Karpas-422 (cell line): ENCODE data around the gene OMG. TPM values are rescaled to one million over a fixed set of nuclear protein-coding genes. Genes with fewer than 3 reads are reported as not detected.
"Not testable (repeated sequence)": the region's sequence is repeated elsewhere in the genome, so short reads cannot be mapped to it uniquely, and the experiment has no call there.

Source experiments
- DNase-seq: peaks from one replicate; pipeline ENCODE4 v3.0.0-alpha.2; 2015
- H2AFZ ChIP-seq: fragments of 200-600 bp; sonication (generic); 2 replicates; pipeline ENCODE4 v1.6.1; 2014; ENCODE audit warnings: antibody characterized with exemption, low read length, mixed read lengths
- H3K27ac ChIP-seq: fragments of 200-600 bp; sonication (generic); 2 replicates; pipeline ENCODE4 v1.5.1; 2014; ENCODE audit warnings: mild to moderate bottlenecking, low read length, moderate library complexity
- H3K27me3 ChIP-seq: fragments of 200-600 bp; sonication (generic); 2 replicates; pipeline ENCODE4 v1.6.1; 2014; ENCODE audit warnings: low read length, mixed read lengths
- H3K36me3 ChIP-seq: fragments of 200-600 bp; sonication (generic); 2 replicates; pipeline ENCODE4 v1.6.1; 2014; ENCODE audit warnings: low read length, mixed read lengths; ENCODE audit not compliant: insufficient read depth
- H3K4me1 ChIP-seq: fragments of 200-600 bp; sonication (generic); 2 replicates; pipeline ENCODE4 v1.6.1; 2014; ENCODE audit warnings: mild to moderate bottlenecking, low read length, mixed read lengths
- H3K4me2 ChIP-seq: fragments of 200-600 bp; sonication (generic); 2 replicates; pipeline ENCODE4 v1.6.1; 2014; ENCODE audit warnings: low read length, low read depth, mild to moderate bottlenecking; ENCODE audit not compliant: poor library complexity, severe bottlenecking
- H3K4me3 ChIP-seq: fragments of 200-600 bp; sonication (generic); 2 replicates; pipeline ENCODE4 v1.5.1; 2014; ENCODE audit warnings: mild to moderate bottlenecking, antibody characterized with exemption, low read length, mixed read lengths
- H3K79me2 ChIP-seq: fragments of 200-600 bp; sonication (generic); 2 replicates; pipeline ENCODE4 v1.6.1; 2014; ENCODE audit warnings: mild to moderate bottlenecking, low read length, mixed read lengths
- H3K9ac ChIP-seq: fragments of 200-600 bp; sonication (generic); 2 replicates; pipeline ENCODE4 v1.6.0; 2014; ENCODE audit warnings: low read length
- H3K9me2 ChIP-seq: fragments of 200-600 bp; sonication (generic), shearing (Covaris generic); replicated peaks from 2 replicates; pipeline ENCODE4 v1.6.0; 2014; ENCODE audit warnings: mild to moderate bottlenecking, low read length, moderate library complexity; ENCODE audit not compliant: insufficient read depth
- H3K9me3 ChIP-seq: fragments of 300-700, 200-600 bp; sonication (generic); 2 replicates; pipeline ENCODE4 v1.6.1; 2014; ENCODE audit warnings: low read length, mixed read lengths
- H4K20me1 ChIP-seq: fragments of 200-600 bp; sonication (generic); 2 replicates; pipeline ENCODE4 v1.6.1; 2014; ENCODE audit warnings: mild to moderate bottlenecking, antibody characterized with exemption, low read length, low read depth; ENCODE audit not compliant: insufficient read depth
- total RNA-seq: library from RNA; depleted of rRNA; stranded (reverse); fragments of >200 nt; shearing (Covaris generic); gene quantifications from 2 replicates; pipeline ENCODE4 v1.2.3, GENCODE V29; 2014; ENCODE audit warnings: low replicate concordance

Gene OMG
- total RNA-seq, 1 experiment from 2014 or later, result 0.11 TPM

DNA sequence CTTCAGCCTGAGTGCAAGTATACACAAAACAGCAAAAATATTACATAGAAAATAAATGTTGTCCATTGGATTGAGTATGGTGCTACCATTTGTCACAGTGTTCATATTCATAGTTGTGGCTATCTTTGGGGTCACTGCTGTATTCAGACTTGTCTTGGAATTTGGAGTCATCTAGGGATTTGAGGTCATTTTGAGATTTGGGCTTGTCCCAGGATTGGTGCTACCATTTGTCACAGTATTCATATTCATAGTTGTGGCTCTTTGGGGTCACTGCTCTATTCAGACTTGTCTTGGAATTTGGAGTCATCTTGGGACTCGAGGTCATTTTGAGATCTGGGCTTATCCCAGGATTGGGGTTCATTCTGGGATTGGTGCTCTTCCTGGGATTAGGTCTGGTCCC, 24.8 kb downstream of the OMG start:
- H3K27me3 ChIP-seq, result no peaks in the 10 kb centered on the region
- no peaks in the 10 kb centered on the region for H3K4me1 ChIP-seq
- H3K9me2 ChIP-seq, result peaks cover 8% of the 10 kb centered on the region
- peaks cover 16% of the 10 kb centered on the region; the same call in 1 of the 2 replicates for H3K79me2 ChIP-seq
- H3K27ac ChIP-seq, result no peak overlapping the region
- H3K36me3 ChIP-seq, result peaks cover 42% of the 10 kb centered on the region
- no peak overlapping the region for H3K4me3 ChIP-seq
- H3K4me2 ChIP-seq, result no peak overlapping the region
- H3K9ac ChIP-seq, result no peak overlapping the region
- H3K9me3 ChIP-seq, result no peaks in the 10 kb centered on the region
- H2AFZ ChIP-seq, result no peak overlapping the region
- no peaks in the 10 kb centered on the region for H4K20me1 ChIP-seq
- no peak for DNase-seq

DNA sequence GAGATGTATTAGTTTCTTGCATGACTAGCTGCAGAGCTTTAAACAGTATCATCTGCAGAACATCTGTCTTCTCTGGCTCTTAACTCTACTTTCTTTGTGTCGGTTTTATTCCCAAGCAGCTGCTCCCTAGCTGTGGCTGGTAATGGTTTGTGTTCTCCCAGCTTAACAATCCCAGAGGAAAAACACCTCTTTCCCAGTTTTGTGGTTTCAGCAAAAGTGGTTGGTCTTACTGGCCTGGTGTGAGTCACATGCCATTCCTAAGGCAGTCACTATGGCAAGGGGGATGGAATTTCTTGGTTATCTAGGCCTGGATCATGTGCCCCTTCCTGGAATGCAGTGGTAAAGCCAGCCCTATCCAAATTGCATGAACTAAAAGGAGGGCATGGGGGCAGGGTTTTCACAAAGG, 27.5 kb downstream of the OMG start:
- H3K4me1 ChIP-seq, result no peaks in the 10 kb centered on the region
- H3K36me3 ChIP-seq, result peaks cover 46% of the 10 kb centered on the region
- H4K20me1 ChIP-seq, result no peaks in the 10 kb centered on the region
- no peak overlapping the region for H2AFZ ChIP-seq
- no peaks in the 10 kb centered on the region for H3K27me3 ChIP-seq
- H3K27ac ChIP-seq, result no peak overlapping the region
- no peak overlapping the region for H3K4me3 ChIP-seq
- no peak overlapping the region for H3K4me2 ChIP-seq
- no peak overlapping the region for H3K9ac ChIP-seq
- DNase-seq, result no peak
- H3K9me2 ChIP-seq, result peaks cover 8% of the 10 kb centered on the region
- peaks cover 4% of the 10 kb centered on the region; the same call in 1 of the 2 replicates for H3K79me2 ChIP-seq
- no peaks in the 10 kb centered on the region for H3K9me3 ChIP-seq

DNA sequence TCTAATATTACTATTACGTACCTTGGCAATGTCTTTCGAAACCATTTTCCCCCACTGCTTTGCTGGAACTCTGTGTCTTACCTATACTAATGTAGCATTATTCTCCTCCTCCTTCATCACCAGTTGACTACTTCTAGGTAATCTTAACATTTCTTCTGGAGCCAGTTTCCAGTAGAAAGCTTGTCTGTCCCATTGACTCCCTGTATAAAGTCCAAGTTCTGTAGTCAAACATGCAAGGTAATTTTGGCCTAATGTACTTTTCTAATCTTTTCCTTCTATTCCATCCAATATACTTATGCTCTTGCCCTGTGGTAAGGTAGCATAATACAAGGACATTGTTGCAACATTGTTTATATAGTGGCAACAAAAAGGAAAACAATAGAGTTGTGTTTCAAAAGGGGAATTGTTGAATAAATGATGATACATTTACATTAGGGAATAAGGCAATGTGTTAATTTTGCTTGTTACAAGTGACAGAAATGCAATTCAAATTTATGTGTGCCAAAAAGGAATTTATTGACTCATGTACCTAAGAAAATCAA, 27.9 kb downstream of the OMG start:
- no peaks in the 10 kb centered on the region for H3K9me3 ChIP-seq
- no peaks in the 10 kb centered on the region for H3K27me3 ChIP-seq
- H2AFZ ChIP-seq, result no peak overlapping the region
- H3K9ac ChIP-seq, result no peak overlapping the region
- no peak overlapping the region for H3K27ac ChIP-seq
- no peak overlapping the region for H3K4me3 ChIP-seq
- no peak overlapping the region for H3K4me2 ChIP-seq
- DNase-seq, result no peak
- no peaks in the 10 kb centered on the region for H4K20me1 ChIP-seq
- no peaks in the 10 kb centered on the region for H3K4me1 ChIP-seq
- H3K9me2 ChIP-seq, result peaks cover 8% of the 10 kb centered on the region
- H3K36me3 ChIP-seq, result peaks cover 46% of the 10 kb centered on the region
- peaks cover 4% of the 10 kb centered on the region; the same call in 1 of the 2 replicates for H3K79me2 ChIP-seq

GRCh38 chr17:31266042-31266441, 31.0 kb downstream of the OMG start:
- H2AFZ ChIP-seq, result no peak overlapping the region
- no peak overlapping the region for H3K4me3 ChIP-seq
- H3K9me2 ChIP-seq, result no peaks in the 10 kb centered on the region
- H3K9ac ChIP-seq, result no peak overlapping the region
- H3K27ac ChIP-seq, result no peak overlapping the region
- H3K4me2 ChIP-seq, result no peak overlapping the region
- H3K9me3 ChIP-seq, result no peaks in the 10 kb centered on the region
- peaks cover 47% of the 10 kb centered on the region for H3K36me3 ChIP-seq
- no peaks in the 10 kb centered on the region for H4K20me1 ChIP-seq
- peak; percentile 55 for DNase-seq
- H3K4me1 ChIP-seq, result no peaks in the 10 kb centered on the region
- H3K79me2 ChIP-seq, result peaks cover 4% of the 10 kb centered on the region; the same call in 1 of the 2 replicates
- H3K27me3 ChIP-seq, result no peaks in the 10 kb centered on the region

- peaks cover 45% of the 10 kb centered on the region for H3K36me3 ChIP-seq
- not testable (repeated sequence) for H3K9me3 ChIP-seq, H3K9me2 ChIP-seq, H3K79me2 ChIP-seq, H3K4me3 ChIP-seq, H3K4me1 ChIP-seq, H3K27ac ChIP-seq, H4K20me1 ChIP-seq, DNase-seq, H3K27me3 ChIP-seq, H3K4me2 ChIP-seq, H3K9ac ChIP-seq, H2AFZ ChIP-seq
Observed at GRCh38 chr17:31262923-31263322, 34.1 kb downstream of the OMG start.

DNA sequence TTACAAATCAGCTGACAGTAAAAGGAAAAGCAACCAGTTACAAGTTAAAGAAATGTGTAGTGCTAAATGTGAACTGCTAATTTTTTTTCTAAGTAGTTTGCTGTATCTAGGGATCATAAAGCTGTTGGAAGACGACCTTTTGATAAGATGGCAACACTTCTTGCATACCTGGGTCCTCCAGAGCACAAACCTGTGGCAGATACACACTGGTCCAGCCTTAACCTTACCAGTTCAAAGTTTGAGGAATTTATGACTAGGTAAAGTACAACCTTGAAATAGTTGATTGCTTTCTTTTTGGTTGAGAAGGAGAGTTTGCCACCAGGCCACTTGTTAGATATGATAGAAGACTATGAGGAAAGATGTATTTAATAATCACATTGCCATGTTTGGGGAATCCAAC, 35.4 kb downstream of the OMG start:
- H3K9me2 ChIP-seq, result no peaks in the 10 kb centered on the region
- no peaks in the 10 kb centered on the region for H4K20me1 ChIP-seq
- peak overlapping the region; percentile 29; the same call in 1 of the 2 replicates for H3K27ac ChIP-seq
- no peaks in the 10 kb centered on the region for H3K27me3 ChIP-seq
- no peak overlapping the region for H2AFZ ChIP-seq
- peaks cover 42% of the 10 kb centered on the region for H3K36me3 ChIP-seq
- no peak overlapping the region for H3K4me2 ChIP-seq
- no peak for DNase-seq
- H3K4me3 ChIP-seq, result no peak overlapping the region
- no peaks in the 10 kb centered on the region for H3K9me3 ChIP-seq
- peaks cover 4% of the 10 kb centered on the region; the same call in 1 of the 2 replicates for H3K79me2 ChIP-seq
- H3K4me1 ChIP-seq, result peaks cover 5% of the 10 kb centered on the region
- H3K9ac ChIP-seq, result no peak overlapping the region

GRCh38 chr17:31260151-31260550, 36.9 kb downstream of the OMG start:
- H3K27ac ChIP-seq, result no peak overlapping the region
- H3K9me3 ChIP-seq, result no peaks in the 10 kb centered on the region
- no peak for DNase-seq
- H3K79me2 ChIP-seq, result peaks cover 8% of the 10 kb centered on the region; the same call in 1 of the 2 replicates
- H3K27me3 ChIP-seq, result no peaks in the 10 kb centered on the region
- H3K4me1 ChIP-seq, result peaks cover 16% of the 10 kb centered on the region
- H3K9me2 ChIP-seq, result no peaks in the 10 kb centered on the region
- H3K4me2 ChIP-seq, result no peak overlapping the region
- H3K36me3 ChIP-seq, result peaks cover 33% of the 10 kb centered on the region
- no peak overlapping the region for H3K4me3 ChIP-seq
- no peak overlapping the region for H3K9ac ChIP-seq
- H2AFZ ChIP-seq, result no peak overlapping the region
- no peaks in the 10 kb centered on the region for H4K20me1 ChIP-seq

GRCh38 chr17:31256936-31257335, 40.1 kb downstream of the OMG start:
- H2AFZ ChIP-seq, result no peak overlapping the region
- H3K36me3 ChIP-seq, result peaks cover 43% of the 10 kb centered on the region
- no peaks in the 10 kb centered on the region for H3K27me3 ChIP-seq
- H3K79me2 ChIP-seq, result peaks cover 13% of the 10 kb centered on the region
- H3K4me3 ChIP-seq, result no peak overlapping the region
- H3K9me2 ChIP-seq, result no peaks in the 10 kb centered on the region
- peak overlapping the region; percentile 12; the same call in 1 of the 2 replicates for H3K27ac ChIP-seq
- no peak for DNase-seq
- H3K9ac ChIP-seq, result no peak overlapping the region
- H3K9me3 ChIP-seq, result no peaks in the 10 kb centered on the region
- H3K4me1 ChIP-seq, result peaks cover 19% of the 10 kb centered on the region
- no peaks in the 10 kb centered on the region for H4K20me1 ChIP-seq
- H3K4me2 ChIP-seq, result no peak overlapping the region
